IPS-NIHi7 (cell line): ENCODE measurements around the gene CTNNA1.
A peak's percentile ranks its signal among the peaks of the same experiment; 100 is the strongest.

Source experiments
- DNase-seq: peaks from one replicate; pipeline ENCODE4 v3.0.0; 2012; ENCODE audit warnings: mixed read lengths; ENCODE audit errors: extremely low spot score

CTNNA1 gene

DNA sequence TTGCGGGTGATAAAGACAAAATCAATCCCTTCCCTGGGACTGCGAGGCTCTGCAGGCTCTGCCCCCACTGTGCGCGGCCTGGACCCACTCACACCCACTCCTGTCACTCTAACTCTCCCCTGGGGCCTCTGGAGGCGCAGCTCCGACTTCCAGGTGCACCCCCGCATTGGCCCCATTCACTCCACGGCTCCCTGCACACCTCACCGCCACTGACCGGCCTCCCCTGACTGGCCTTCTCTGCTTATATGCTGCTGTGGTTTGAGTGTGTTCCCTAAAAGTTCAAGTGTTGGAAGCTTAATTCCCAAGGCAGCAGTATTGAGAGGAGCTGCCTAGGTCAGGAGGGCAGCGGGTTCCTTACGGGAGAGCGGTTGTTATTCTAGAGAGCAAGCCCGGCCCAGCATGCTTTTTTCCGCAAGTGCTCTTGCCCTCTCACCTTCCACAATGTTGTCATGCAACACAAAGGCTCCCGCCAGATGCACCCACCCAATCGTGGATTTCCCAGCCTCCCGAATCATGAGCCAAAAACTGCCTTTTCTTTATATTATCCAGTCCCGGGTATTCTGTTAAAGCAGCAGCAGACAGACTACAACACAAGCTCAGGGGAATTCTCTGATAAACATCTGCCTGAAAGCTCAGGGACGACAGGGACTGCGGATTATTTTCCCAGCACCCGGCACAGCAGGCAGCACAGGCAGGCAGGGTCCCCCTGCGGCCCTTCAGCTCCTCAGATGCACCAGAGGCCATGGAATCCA, 195.4 kb downstream of the CTNNA1 start:
- no peak for DNase-seq

DNA sequence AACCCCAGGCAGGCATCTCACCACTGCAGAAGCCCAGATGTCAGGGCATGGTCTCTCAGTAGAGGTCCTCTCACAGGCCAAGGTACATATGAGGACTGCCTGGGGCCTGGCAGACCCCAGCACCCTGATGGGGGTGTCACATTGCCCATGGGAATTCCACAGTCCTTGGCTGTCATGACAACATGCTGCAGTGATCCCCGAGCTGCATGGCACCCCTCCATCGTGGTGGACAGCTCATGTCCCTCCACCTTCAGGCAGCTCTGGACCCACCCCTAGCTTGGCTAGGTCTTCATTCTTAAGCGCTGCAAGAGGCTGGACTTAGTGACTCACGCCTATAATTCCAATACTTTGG, 196.0 kb downstream of the CTNNA1 start:
- DNase-seq, result no peak

DNA sequence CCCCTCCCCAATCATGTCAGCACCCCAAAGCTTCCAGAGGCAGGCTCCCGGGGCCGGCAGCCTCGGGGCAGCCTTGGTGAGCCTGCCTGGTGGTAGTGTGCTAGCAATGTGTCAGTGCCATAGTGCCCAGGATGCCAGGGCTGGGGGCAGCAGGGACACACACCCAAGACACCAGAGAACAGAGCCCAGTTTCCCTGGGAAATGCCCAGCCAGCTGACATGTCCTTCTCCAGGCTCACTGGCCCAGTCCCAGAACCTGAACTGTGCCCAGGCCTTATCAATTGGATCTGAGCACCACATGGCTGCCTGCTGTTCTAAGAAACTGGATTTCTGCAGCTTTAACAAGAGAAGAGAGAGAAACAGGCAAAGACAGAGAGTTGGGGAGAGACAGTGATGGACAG, 196.8 kb downstream of the CTNNA1 start:
- no peak for DNase-seq

DNA sequence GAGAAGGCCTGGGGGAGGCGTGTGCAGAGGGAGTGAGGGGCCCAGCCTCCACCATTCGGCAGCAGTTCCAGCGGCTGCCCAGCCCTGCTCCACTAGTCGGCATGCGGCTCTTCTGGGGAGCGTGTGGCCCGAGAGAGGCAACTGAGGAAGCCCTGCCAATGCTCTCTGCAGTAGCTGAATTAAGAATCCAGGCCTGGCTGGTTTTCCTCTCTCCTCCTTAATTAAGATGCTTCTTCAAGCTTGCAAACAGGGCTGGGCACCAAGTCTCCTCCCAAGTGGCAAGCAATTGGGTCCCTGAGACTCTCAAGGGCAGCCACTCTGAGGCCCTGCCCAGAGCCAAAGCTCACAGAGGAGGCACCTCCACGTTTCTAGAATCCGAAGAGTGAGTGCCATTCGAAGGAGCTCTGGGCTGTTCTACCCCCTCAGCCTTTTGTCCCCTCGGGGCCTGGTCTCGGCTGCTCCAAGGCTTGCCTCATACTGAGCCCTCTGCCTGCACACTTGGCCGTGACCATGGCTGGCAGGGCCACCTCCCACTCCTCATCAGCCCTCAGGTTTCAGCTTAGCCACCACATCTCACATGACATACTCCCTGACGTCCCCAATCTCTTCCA, 197.3 kb downstream of the CTNNA1 start:
- no peak for DNase-seq

DNA sequence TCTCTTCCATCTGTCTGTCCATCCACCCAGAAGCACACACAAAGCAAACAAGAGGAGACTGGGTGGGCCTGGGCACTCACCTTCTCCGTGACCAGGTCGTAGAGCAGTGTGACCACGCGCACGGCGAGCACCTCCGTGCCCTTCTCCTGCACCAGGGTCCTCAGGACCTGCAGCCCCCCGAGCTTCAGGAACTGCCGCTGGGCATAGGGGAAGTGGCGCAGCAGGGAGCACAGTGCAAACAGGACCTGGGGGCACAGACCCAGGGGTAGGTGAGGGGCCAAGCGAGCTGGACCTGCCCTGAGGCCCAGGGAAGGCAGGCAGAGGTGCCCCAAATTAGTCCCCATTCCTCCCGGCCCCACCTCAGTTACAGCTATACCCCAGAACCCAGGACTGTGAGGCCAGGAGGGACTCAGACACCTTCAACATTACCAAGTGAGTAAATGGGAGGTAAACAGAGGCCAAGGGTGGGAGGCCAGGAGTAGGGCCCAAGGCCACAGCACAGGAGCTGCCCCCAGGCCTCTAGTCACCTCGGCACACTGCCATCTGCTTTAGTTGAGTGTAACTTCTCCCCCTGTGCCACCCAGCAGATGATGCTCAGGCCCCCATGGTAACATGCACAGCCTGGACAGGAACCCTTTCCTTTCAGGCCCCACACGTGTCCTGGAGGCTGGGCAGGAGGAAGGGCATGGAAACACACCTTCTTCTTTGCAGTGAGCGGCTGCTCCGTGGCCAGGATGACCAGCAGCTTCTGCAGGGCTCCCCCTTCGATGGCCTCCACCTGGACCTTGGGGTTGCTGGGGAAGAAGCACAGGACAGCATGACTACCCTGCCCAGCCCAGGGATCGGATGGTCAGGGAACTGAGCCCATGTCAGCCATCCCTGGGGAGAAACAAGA, 198.1 kb downstream of the CTNNA1 start:
- no peak for DNase-seq

DNA sequence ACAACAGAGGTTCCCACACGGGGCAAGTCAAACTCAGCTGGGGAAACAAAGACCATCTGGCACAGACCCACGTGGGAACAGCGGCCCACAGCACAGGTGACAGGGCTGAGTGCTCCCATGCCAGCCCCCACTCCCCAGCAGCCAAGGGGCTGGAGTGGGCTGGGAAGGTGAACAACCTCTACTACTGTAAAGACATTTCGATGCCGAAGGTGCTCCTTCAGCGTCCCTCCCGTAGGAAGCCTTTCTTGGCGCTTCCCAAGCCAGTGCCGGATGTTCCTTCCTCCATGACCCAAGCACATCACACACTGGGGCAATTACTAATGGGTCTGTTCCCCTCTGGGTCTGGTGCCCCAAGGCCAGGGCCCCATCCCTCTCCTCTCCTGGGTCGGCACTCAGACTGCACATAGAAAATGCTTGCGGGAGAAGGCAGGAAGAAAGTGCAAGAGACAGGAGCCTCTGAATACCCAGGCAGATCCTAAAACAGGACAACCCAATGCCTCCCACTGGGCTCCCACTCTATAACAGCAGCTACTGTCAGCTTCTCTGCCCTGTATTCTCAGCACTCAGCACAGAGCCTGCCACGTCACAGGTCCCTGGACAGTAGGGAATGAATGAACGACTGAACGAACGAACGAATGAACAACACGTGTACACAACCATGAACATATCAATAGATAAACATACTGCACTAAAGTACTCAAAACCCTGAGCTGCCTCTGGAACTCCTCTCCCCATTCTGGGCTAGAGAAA, 198.9 kb downstream of the CTNNA1 start:
- no peak for DNase-seq

DNA sequence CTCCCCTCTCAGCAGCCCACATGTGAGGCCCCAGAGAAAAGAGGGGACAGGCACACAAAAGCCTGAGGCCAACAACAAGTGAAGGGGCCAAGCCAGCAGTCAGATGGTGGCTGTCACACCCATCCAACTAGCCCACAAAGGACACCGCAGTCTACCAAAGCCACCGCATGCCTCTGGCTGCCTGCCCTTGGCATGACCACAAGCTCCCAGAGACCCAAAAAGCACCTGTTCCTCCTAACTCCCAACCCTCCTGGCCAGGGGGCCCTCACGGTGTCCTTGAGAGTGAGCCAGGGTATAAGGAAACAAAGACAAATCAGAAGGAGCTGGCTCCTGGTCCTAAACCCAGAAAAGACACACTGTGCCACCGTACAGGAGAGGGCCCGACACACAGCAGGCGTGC, 199.7 kb downstream of the CTNNA1 start:
- no peak for DNase-seq

DNA sequence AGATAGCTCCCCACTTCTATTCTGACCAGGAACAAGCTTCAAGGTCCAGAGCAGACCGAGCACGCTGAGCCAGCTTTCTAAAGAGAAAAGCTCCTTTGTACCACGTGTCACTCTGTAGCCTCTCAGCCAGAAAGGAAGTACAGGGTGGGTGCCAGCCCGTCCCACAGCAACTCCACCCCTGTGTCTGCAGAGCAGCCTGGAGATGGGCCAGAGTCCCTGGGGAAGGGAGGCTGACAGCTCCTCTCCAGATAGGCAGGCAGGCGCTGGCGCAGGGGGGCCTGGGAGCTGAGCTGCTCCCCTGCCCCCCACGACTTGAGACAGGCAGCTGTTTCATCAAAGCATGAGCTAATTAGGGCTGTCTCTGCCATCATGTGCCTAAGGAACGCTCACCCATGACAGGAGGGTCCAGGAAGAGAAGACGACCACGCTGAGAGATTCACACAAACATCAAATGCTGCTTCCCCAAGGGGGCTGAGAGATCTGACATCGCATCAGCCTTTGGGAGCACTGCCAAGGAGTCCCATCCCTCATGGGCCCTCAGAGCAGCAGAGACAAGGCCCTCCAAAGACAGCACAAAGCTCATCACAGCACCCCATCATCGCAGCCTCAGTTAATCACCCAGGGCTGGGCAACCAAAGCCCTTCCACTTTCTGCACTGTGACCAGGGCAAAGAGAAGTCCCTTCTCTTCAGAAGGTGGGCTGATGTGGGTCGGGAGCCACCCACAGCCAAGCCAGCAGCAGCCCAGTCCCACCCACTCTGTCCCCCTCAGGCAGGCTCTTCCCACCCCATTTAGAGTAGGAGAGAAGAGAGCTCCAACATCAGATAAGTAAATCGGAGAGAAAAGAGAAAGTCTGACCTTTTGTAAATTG, 200.4 kb downstream of the CTNNA1 start:
- no peak for DNase-seq

DNA sequence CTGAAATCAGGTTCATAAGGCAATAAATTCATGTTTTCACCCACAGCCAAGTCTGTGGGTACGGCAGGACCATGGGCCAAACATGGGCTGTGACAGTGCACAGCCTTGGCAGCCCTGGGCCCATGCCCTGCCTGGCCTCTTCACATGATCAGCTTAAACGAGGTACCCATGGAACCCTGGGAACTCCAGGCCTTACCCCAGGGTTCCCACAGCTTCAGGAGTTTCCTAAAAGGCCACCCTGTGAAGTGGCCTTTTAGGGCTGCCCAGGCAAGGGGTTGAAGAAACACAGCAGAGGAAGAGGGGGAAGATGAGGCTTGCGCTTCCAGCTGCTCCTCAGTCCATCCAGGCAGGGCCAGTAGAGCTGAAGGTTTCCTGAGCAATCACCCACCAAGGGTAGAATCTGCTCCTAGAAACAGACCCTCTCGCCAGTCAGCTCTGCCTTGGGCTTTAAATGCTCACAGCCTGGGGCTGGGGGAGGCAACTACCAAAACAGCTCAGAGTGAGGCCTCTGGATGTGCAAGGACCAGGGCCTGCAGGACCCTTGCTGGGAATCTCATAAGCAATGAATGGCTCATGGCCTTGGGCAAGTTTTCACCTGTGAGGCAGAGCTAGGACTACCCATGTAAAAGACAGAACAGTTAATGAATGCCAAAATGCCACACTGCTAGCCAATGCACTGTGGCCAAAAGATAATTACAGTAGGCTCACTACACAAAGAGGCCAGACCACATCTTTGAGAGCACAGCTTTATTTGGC, 201.2 kb downstream of the CTNNA1 start:
- no peak for DNase-seq

DNA sequence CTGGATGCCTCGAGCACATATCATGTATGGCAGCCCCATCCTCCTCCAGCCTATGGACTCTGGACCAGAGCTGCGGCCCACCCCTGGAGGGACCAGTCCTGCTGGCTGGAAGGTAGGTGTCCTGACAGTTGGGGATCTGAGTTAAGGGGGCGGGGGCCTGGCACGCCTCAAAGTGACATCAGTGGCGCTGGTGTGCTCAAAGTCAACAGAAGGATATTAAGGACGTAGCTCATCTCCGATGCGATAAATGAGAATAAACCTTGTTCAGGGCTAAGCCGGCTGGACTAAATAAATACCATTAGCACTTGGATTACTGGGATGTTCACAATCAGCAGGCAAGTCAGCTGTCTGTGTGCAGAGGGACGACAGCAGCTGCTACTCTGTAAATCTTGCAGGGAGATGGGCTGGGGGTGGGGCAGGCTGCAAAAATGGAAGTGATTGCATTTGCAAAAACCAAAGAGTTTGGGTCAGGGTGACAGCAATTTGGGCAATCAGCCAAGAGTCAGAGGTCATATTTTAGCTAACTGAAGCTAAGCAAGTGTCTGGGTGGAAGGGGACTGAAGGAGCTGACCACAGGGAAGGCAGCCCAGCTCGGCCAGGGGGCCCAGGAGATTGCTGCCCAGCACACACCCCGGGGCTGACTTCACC, 201.9 kb downstream of the CTNNA1 start:
- DNase-seq, result no peak

DNA sequence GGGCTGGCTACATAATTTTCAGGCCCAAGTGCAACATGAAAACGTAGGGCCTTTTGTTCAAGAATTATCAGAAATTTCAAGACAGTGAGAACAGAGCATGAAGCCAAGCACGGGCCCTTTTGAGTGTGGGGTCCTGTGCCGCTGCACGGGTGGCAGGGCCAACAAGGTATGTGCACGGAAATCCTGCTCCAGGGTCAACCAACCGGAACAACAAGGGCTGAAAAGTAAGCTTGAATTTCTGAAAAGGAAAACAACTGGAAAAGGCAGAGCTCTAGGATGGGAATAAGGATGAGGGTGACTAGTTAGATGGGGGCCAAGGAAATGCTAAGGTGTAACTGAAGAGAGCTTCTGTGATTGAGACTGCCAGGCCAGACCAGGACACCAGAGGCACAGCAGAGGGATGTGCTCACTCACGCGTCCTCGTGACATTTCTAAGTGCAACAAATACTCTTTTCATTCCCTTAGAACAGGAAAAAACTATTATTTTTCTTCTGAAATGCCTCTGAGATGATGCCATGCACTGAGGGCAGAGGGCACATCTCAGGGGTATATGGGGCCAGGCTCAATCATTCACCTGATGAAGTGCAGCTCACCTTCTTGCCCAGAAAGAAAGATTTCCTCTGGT, 202.6 kb downstream of the CTNNA1 start:
- no peak for DNase-seq

DNA sequence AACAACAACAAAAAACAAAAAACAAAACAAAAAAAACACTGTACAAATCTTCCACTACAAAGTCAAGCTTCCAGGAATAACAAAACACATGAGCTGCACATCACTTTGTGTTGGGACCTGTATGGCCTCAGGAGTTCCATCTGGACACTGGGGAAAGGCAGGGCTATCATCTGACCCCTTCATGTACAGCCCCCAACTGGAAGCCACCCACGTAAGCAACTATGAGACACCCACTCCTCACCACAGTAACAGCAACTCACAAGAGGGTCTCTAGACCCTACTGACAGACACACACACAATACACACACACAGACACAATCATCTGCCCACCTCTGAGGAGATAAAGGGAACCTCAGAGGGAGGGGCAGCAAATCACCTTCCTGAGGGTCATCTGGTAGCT, 203.6 kb downstream of the CTNNA1 start:
- DNase-seq, result no peak

DNA sequence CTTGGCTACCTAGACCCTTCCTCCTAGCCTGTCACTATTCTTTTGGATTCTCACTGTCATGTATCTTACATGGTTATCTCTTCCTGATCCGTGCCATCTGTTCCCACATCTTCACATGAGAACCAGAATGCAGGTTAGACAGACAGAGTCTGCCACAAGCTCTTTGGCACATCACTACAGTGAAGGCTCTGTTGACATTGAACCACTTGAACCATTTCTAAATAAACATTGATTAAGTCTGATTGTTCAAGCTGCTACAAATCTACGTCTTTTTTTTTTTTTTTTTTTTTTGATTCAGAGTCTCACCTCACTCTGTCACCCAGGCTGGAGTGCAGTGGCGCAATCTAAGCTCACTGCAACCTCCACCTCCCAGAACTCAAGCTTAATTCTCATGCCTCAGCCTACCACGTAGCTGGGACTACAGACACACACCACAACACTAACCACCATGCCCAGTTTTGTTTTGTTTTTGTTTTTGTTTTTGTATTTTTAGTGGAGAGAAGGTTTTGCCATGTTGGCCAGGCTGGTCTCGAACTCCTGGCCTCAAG, 207.0 kb downstream of the CTNNA1 start:
- DNase-seq, result no peak

DNA sequence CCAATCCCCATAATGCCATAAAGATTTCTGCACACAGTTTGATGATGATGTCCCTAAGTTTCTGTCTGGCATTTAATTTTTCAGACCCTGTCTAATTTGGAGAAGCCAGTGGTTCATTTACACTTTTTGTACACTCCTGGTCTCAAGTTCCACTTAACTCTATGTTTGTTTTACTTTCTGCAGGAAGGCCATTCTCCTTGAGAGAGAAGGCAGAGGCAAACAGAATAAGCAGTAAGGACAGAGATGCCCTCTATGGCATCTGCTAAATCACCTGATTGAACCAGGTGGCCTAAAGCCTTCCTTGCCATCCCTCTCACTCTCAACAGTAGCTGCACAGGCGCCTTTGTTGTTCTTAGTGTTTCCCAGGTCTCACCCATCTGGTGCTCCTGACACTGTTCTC, 208.0 kb downstream of the CTNNA1 start:
- DNase-seq, result no peak

DNA sequence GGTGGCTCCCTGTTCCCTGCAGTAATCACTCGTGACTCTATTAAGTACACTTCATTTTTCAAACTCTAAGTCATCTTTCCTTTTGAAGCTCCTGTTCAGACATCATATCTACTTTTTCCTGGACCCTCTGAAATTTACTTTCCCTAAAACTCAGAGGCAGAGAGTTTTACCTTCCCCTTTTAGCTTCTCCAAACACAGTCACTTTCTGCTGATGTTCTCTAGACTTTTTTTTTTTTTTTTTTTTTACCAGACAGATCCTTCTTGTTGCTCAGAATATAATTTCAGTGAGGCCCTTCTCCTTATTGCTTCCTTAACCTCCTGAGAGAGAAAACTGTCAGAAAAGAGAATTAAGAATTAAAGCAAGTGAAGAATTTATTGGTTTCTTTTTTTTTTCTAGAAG, 208.5 kb downstream of the CTNNA1 start:
- no peak for DNase-seq

DNA sequence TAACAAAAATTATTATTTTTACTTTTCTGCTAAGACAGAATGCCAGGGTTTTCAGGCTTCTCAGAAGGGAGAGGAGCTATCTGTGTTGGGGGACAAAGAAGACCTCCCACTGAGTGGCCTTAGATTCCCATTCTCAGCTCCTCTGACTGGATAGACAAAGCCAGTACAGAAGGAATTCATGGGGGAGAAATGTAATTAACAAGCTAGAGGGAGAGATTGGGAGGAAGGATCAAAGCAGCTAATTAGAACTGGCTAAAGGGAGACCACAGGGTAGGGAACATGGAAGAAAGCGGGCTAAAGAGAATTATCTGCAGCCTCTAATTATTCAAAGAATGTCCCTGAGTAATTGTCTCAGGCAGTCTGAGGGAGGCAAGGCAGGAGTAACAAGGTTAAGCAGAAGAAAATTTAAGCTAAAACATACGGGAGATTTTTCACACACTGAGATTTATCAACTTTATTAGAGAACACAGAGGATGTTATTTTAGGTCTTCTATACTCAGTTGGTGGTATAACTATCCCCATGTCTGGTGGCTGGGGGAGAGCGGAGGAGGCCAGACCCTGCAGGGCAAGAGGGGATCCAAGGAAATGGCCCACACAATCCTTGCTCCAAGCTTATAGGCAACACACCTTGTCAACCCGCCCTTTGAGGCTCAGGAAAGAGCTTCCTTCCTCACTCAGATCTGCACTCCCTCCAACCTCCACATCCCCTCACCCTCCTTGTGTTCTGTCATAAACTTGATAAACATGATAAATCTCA, 209.6 kb downstream of the CTNNA1 start:
- DNase-seq, result peak; percentile 44

DNA sequence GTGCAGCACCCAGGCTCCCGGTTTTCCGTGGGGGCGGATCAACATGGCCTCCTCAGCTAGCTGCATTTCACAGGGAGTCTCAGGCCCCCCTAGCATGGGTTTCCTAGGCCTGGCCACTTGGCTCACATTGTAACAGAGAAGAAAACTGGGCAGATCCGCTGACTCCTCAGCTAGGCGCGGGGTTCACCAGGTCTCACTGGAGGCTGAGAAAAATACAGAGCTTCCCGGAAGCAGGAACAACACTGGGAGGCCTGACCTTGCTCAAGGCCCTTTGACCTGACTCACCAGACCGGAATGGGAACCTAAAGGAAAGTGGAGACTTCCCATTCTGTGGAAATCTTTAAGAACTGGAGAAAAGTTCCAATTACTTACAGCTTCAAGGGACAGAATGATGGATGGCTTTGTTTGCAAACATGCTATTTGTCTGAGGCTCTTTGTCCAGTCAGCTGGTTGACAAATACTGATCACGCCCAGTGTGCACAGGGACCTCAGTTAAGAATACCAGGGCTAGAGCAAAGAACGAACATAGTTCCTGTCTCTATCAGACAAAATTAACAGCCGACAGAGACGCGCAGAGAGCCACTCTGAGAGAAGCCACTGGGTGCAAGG, 210.6 kb downstream of the CTNNA1 start:
- no peak for DNase-seq

DNA sequence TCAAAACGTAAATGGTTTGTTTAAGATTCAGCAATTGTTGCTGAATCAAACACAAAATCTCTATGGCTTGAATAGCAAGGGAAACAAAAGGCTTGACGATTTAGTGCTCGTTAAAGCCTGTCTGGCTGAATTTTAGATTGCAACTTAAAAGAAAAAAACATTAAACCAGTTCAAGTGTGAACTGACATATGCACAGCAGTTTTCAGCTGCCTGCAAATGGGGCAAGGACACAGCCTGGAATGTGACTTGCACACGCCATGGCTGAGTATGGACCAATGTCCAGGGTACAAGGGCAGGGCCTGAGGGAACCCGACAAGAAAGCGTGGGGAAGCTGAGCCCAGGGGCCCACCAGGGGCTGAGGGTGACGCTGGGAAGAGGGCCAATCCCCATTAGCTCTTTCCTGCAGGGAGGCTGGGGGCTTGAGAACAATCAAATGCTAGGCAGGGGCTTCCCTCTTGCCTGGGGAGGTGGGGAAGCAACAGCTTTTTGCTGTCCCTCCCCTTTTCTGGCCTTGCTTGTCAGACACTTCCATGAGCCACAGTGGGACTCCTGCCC, 211.5 kb downstream of the CTNNA1 start:
- no peak for DNase-seq
